ENCODE measurements around the gene COPS7A. TPM values are rescaled to one million over a fixed set of nuclear protein-coding genes. Genes with fewer than 3 reads are reported as not detected.

The COPS7A gene
- polyA plus RNA-seq, 4 donors = 64.0 to 69.6 (median 68.9) TPM

DNA sequence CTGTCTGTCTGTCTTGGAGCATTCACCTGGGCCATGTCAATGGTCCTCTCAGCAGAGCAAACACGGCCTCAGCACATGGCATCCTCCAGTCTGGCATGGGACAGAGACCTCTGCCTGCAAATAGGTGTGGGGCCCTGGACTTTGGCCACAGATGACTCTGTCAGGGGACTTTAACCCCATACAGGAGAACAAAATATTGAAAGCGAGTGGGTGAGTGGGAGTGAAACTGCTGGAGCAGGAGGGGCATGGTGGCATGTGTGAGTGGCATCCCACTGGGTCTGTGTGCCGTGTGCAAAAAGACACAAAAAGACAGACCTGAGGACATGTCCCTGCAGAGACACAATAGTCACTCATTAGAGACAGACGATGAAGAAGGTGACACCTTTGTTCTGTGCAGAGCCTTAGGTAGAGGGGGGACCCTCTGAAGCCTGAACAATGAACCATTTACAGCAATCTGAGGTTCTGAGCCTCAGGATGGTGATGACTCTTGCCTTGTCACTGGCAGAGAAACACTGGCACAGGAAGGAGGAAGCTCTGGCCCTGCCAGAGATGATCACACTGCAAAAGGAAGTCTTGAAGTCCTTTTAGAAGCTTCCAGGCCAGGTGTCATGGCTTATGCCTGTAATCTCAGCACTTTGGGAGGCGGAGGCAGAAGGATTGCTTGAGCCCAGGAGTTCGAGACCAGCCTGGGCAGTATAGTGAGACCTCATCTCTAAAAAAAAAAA, 56.0 kb downstream of the COPS7A start:
- DNase-seq (ENCODE audit: low read depth in 4 of 4, low spot score in 2 of 4) = no peak

DNA sequence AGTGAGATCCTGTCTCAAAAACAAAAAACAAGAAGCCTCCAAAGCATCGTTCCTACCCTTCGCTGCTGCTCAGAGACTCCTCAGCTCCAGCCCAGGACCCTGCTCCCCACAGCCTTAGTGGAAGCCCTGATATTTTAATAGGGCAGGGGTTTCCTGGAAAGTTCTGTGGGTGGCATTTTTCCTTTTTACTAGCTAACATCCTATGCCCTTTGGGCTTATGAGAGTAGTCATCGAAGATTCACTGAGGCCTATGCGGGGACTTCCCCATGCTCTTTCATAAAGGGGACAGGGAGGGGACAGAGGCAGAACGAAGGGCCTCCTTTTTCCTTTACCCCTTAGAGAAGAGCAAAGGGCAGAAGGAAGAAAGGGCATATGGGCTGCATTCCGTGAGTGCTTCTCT, 56.7 kb downstream of the COPS7A start:
- DNase-seq (ENCODE audit: low read depth in 4 of 4, low spot score in 2 of 4) = no peak

Other genes with a start within 250 kb of the COPS7A start
- 100 to 1,000 TPM; 153 to 196 (median 177) TPM for gene MRPL51, start 230.8 kb upstream of the COPS7A start, polyA plus RNA-seq (ENCODE audit: insufficient read length in 4 of 4)
- gene NCAPD2, start 229.9 kb upstream of the COPS7A start, polyA plus RNA-seq (ENCODE audit: insufficient read length in 4 of 4) = 10 to 100 TPM; 48.2 to 73.2 (median 63.9) TPM
- gene GAPDH, start 189.5 kb upstream of the COPS7A start, polyA plus RNA-seq (ENCODE audit: insufficient read length in 4 of 4) = 1,000 to 10,000 TPM; 1,941 to 2,047 (median 1,998) TPM
- 10 to 100 TPM; 11.7 to 22.9 (median 15.9) TPM for gene IFFO1, start 168.0 kb upstream of the COPS7A start, polyA plus RNA-seq (ENCODE audit: insufficient read length in 4 of 4)
- 10 to 100 TPM; 24.5 to 37.1 (median 28.7) TPM for gene NOP2, start 155.8 kb upstream of the COPS7A start, polyA plus RNA-seq (ENCODE audit: insufficient read length in 4 of 4)
- 100 to 1,000 TPM; 269 to 322 (median 294) TPM for gene CHD4, start 116.7 kb upstream of the COPS7A start, polyA plus RNA-seq (ENCODE audit: insufficient read length in 4 of 4)
- gene LPAR5, start 88.1 kb upstream of the COPS7A start, polyA plus RNA-seq (ENCODE audit: insufficient read length in 4 of 4) = 1 to 10 TPM; 1.1 to 1.6 (median 1.4) TPM
- 1 to 10 TPM; 2.4 to 6.6 (median 5.0) TPM for gene ACRBP, start 76.6 kb upstream of the COPS7A start, polyA plus RNA-seq (ENCODE audit: insufficient read length in 4 of 4)
- 100 to 1,000 TPM; 112 to 133 (median 122) TPM for gene ING4, start 60.9 kb upstream of the COPS7A start, polyA plus RNA-seq (ENCODE audit: insufficient read length in 4 of 4)
- gene ZNF384, start 34.7 kb upstream of the COPS7A start, polyA plus RNA-seq (ENCODE audit: insufficient read length in 4 of 4) = 100 to 1,000 TPM in 2 of 4 donors, 10 to 100 TPM in 2; 68.1 to 109 (median 90.5) TPM
- gene PIANP, start 23.2 kb upstream of the COPS7A start, polyA plus RNA-seq (ENCODE audit: insufficient read length in 4 of 4) = 10 to 100 TPM in 3 of 4 donors, 1 to 10 TPM in 1; 8.1 to 16.8 (median 13.5) TPM
- gene MLF2, start 29.1 kb downstream of the COPS7A start, polyA plus RNA-seq (ENCODE audit: insufficient read length in 4 of 4) = 100 to 1,000 TPM; 189 to 246 (median 222) TPM
- gene PTMS, start 42.3 kb downstream of the COPS7A start, polyA plus RNA-seq (ENCODE audit: insufficient read length in 4 of 4) = 100 to 1,000 TPM; 529 to 841 (median 623) TPM
- 1 to 10 TPM; 1.1 to 2.6 (median 1.5) TPM for gene LAG3, start 48.5 kb downstream of the COPS7A start, polyA plus RNA-seq (ENCODE audit: insufficient read length in 4 of 4)
- gene CD4, start 65.5 kb downstream of the COPS7A start, polyA plus RNA-seq (ENCODE audit: insufficient read length in 4 of 4) = 10 to 100 TPM; 28.6 to 39.0 (median 29.5) TPM
- 10 to 100 TPM; 18.9 to 37.7 (median 35.7) TPM for gene GPR162, start 97.8 kb downstream of the COPS7A start, polyA plus RNA-seq (ENCODE audit: insufficient read length in 4 of 4)
- gene P3H3, start 104.4 kb downstream of the COPS7A start, polyA plus RNA-seq (ENCODE audit: insufficient read length in 4 of 4) = 10 to 100 TPM; 23.3 to 37.5 (median 35.6) TPM
- 10 to 100 TPM in 2 of 4 donors, 1 to 10 TPM in 2; 3.1 to 12.0 (median 7.9) TPM for gene GNB3, start 116.9 kb downstream of the COPS7A start, polyA plus RNA-seq (ENCODE audit: insufficient read length in 4 of 4)
- gene CDCA3, start 127.2 kb downstream of the COPS7A start, polyA plus RNA-seq (ENCODE audit: insufficient read length in 4 of 4) = 10 to 100 TPM; 20.2 to 32.7 (median 26.4) TPM
- 10 to 100 TPM; 58.3 to 73.3 (median 62.3) TPM for gene USP5, start 128.1 kb downstream of the COPS7A start, polyA plus RNA-seq (ENCODE audit: insufficient read length in 4 of 4)
- gene TPI1, start 143.5 kb downstream of the COPS7A start, polyA plus RNA-seq (ENCODE audit: insufficient read length in 4 of 4) = 100 to 1,000 TPM; 518 to 618 (median 580) TPM
- 10 to 100 TPM in 3 of 4 donors, 1 to 10 TPM in 1; 7.8 to 19.8 (median 13.5) TPM for gene SPSB2, start 149.3 kb downstream of the COPS7A start, polyA plus RNA-seq (ENCODE audit: insufficient read length in 4 of 4)
- 10 to 100 TPM; 16.5 to 24.5 (median 18.9) TPM for gene LRRC23, start 180.8 kb downstream of the COPS7A start, polyA plus RNA-seq (ENCODE audit: insufficient read length in 4 of 4)
- gene ENO2, start 190.5 kb downstream of the COPS7A start, polyA plus RNA-seq (ENCODE audit: insufficient read length in 4 of 4) = 10 to 100 TPM in 3 of 4 donors, 1 to 10 TPM in 1; 9.5 to 19.4 (median 14.6) TPM
- 100 to 1,000 TPM in 3 of 4 donors, 10 to 100 TPM in 1; 85.5 to 189 (median 127) TPM for gene ATN1, start 203.9 kb downstream of the COPS7A start, polyA plus RNA-seq (ENCODE audit: insufficient read length in 4 of 4)
- 1 to 10 TPM in 1 of 4 donors, not detected in 3; 3.6 TPM for gene RNU7-1, start 219.8 kb downstream of the COPS7A start, polyA plus RNA-seq (ENCODE audit: insufficient read length in 4 of 4)
- gene C12orf57, start 220.0 kb downstream of the COPS7A start, polyA plus RNA-seq (ENCODE audit: insufficient read length in 4 of 4) = 100 to 1,000 TPM; 141 to 235 (median 165) TPM
- gene PTPN6, start 227.3 kb downstream of the COPS7A start, polyA plus RNA-seq (ENCODE audit: insufficient read length in 4 of 4) = 10 to 100 TPM; 19.2 to 27.5 (median 24.5) TPM
- 100 to 1,000 TPM; 247 to 313 (median 277) TPM for gene PHB2, start 246.6 kb downstream of the COPS7A start, polyA plus RNA-seq (ENCODE audit: insufficient read length in 4 of 4)
- 10 to 100 TPM; 42.6 to 49.5 (median 48.1) TPM for gene EMG1, start 246.9 kb downstream of the COPS7A start, polyA plus RNA-seq (ENCODE audit: insufficient read length in 4 of 4)

Measured in left renal cortex interstitium (tissue), 4 donors.